CD4-positive, alpha-beta T cell (primary cell): ENCODE results near the gene C2orf76. TPM values are rescaled to one million over a fixed set of nuclear protein-coding genes. Genes with fewer than 3 reads are reported as not detected.
"Not testable (repeated sequence)": the region's sequence is repeated elsewhere in the genome, so short reads cannot be mapped to it uniquely, and the experiment has no call there.

Experiments used
- ATAC-seq: fragments of 200-7000 bp; cut with Tn5 transposase; one replicate; pipeline ENCODE4 v1.10.0; 2022; ENCODE audit warnings: mild to moderate bottlenecking; ENCODE audit not compliant: poor library complexity
- CTCF ChIA-PET: fragments of 350-600 bp; sonication (Branson Sonifier 250); formaldehyde crosslinking; loops from one replicate; lab custom pipeline; 2021; ENCODE audit warnings: antibody characterized with exemption, inconsistent platforms; lab: Charles Lee
- POLR2A ChIA-PET: fragments of 350-600 bp; sonication (Branson Sonifier 250); formaldehyde crosslinking; loops from one replicate; lab custom pipeline; 2021; ENCODE audit warnings: antibody characterized with exemption, inconsistent platforms; lab: Charles Lee
- DNase-seq, 14 experiments: peaks; one replicate each; pipeline ENCODE4 v3.0.0-alpha.2; 2013 to 2020; ENCODE audit warnings: mixed read lengths in 2 of 14
- H3K27ac ChIP-seq, 2 donors: one replicate each; pipeline versions ENCODE4 v1.5.1 to v1.7.0; 2013; ENCODE audit warnings: low read length in 2 of 2, low read depth in 1 of 2, mild to moderate bottlenecking in 1 of 2
- H3K27me3 ChIP-seq, 2 experiments: 1 replicate in 1 of 2; 2 replicates in 1 of 2; pipeline versions ENCODE4 v1.6.1 to v1.7.0; 2013; ENCODE audit warnings: low read length in 2 of 2, control low read depth in 1 of 2, mild to moderate bottlenecking in 1 of 2, moderate library complexity in 1 of 2; ENCODE audit not compliant: insufficient read depth in 2 of 2, control insufficient read depth in 1 of 2
- H3K36me3 ChIP-seq: one replicate; pipeline ENCODE4 v1.6.1; 2013; ENCODE audit warnings: low read length, control low read depth; ENCODE audit not compliant: insufficient read depth
- H3K4me1 ChIP-seq: one replicate; pipeline ENCODE4 v1.6.1; 2013; ENCODE audit warnings: low read length, control low read depth; ENCODE audit not compliant: insufficient read depth
- H3K4me3 ChIP-seq: one replicate; pipeline ENCODE4 v1.5.1; 2013; ENCODE audit warnings: mild to moderate bottlenecking, low read length, moderate library complexity
- H3K9me3 ChIP-seq, 2 experiments: 1 replicate in 1 of 2; 2 replicates in 1 of 2; pipeline versions ENCODE4 v1.6.1 to v1.7.0; 2013; ENCODE audit warnings: low read length in 2 of 2, mild to moderate bottlenecking in 2 of 2, control low read depth in 1 of 2, moderate library complexity in 1 of 2; ENCODE audit not compliant: control insufficient read depth in 1 of 2, insufficient read depth in 1 of 2
- H3K27ac Mint-ChIP-seq: one replicate; pipeline ENCODE4 v1.8.0; 2020; ENCODE audit warnings: mixed read lengths
- H3K27me3 Mint-ChIP-seq: one replicate; pipeline ENCODE4 v1.8.0; 2021; ENCODE audit warnings: mixed read lengths
- H3K36me3 Mint-ChIP-seq: one replicate; pipeline ENCODE4 v1.8.0; 2021; ENCODE audit warnings: low read depth, mixed read lengths
- H3K4me1 Mint-ChIP-seq: one replicate; pipeline ENCODE4 v1.8.0; 2021; ENCODE audit warnings: low read depth, mixed read lengths
- H3K4me3 Mint-ChIP-seq: one replicate; pipeline ENCODE4 v1.8.0; 2020; ENCODE audit warnings: mild to moderate bottlenecking, mixed read lengths
- H3K9me3 Mint-ChIP-seq: one replicate; pipeline ENCODE4 v1.8.0; 2020; ENCODE audit warnings: mixed read lengths
- intact Hi-C, 2 experiments: fragments of 100-400 bp; cut with DNase I in 1 of 2; cut with micrococcal nuclease in 1 of 2; formaldehyde crosslinking; loops; one replicate each; pipeline versions ENCODE4 v1.15.1 to v1.9.0; 2023 to 2025; cut with DNase I, micrococcal nuclease
- total RNA-seq, 174 experiments: library from RNA in 2 of 174; stranded (reverse) in 2 of 174; gene quantifications; one replicate each; pipeline ENCODE4 v1.2.3 and lab custom pipeline; 2021 to 2026
- TF ChIP-seq, protein P1 (sequence below): fragments of 200-600 bp; IDR thresholded peaks from one replicate; pipeline ENCODE4 v1.8.0; 2022; ENCODE audit warnings: antibody characterized with exemption, mild to moderate bottlenecking

C2orf76 gene
- total RNA-seq, 2 experiments from 2014 or later: 2.8 to 4.5 TPM

DNA sequence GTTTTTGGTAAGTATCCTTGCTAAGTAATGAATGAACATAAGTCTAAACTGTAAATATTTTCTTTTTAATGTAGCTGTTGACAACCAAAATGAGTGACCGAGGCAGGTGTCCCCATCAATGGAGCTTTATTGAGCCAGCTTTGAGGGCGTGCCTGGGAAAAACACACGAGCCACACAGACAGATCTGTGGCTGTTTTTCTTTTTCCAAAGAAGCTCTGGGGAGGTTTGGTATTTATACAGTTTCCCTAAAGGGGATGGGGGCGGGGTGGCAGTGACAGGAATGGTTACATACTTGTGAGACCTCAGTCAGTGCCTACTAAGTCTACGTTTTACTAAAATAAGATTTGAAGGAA, 11.3 kb upstream of the C2orf76 start:
- no peaks in the 10 kb centered on the region for H3K4me1 Mint-ChIP-seq
- no peak overlapping the region for H3K4me3 Mint-ChIP-seq
- H3K36me3 ChIP-seq: peaks cover 8% of the 10 kb centered on the region
- no peak overlapping the region for H3K27ac ChIP-seq
- DNase-seq: no peak
- TF ChIP-seq, protein P1, sequence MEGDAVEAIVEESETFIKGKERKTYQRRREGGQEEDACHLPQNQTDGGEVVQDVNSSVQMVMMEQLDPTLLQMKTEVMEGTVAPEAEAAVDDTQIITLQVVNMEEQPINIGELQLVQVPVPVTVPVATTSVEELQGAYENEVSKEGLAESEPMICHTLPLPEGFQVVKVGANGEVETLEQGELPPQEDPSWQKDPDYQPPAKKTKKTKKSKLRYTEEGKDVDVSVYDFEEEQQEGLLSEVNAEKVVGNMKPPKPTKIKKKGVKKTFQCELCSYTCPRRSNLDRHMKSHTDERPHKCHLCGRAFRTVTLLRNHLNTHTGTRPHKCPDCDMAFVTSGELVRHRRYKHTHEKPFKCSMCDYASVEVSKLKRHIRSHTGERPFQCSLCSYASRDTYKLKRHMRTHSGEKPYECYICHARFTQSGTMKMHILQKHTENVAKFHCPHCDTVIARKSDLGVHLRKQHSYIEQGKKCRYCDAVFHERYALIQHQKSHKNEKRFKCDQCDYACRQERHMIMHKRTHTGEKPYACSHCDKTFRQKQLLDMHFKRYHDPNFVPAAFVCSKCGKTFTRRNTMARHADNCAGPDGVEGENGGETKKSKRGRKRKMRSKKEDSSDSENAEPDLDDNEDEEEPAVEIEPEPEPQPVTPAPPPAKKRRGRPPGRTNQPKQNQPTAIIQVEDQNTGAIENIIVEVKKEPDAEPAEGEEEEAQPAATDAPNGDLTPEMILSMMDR: no peak
- no peak for ATAC-seq
- H3K9me3 Mint-ChIP-seq: no peaks in the 10 kb centered on the region
- intact Hi-C loops: no loop called here
- H3K9me3 ChIP-seq: peaks cover 0 to 8% of the 10 kb centered on the region in 2 experiments
- POLR2A ChIA-PET: no interaction called here
- no peaks in the 10 kb centered on the region for H3K4me1 ChIP-seq
- H3K27me3 ChIP-seq: no peaks in the 10 kb centered on the region
- H3K4me3 ChIP-seq: no peak overlapping the region
- H3K36me3 Mint-ChIP-seq: peaks cover 30% of the 10 kb centered on the region
- no peak overlapping the region for H3K27ac Mint-ChIP-seq
- no peaks in the 10 kb centered on the region for H3K27me3 Mint-ChIP-seq
- CTCF ChIA-PET: no interaction called here

DNA sequence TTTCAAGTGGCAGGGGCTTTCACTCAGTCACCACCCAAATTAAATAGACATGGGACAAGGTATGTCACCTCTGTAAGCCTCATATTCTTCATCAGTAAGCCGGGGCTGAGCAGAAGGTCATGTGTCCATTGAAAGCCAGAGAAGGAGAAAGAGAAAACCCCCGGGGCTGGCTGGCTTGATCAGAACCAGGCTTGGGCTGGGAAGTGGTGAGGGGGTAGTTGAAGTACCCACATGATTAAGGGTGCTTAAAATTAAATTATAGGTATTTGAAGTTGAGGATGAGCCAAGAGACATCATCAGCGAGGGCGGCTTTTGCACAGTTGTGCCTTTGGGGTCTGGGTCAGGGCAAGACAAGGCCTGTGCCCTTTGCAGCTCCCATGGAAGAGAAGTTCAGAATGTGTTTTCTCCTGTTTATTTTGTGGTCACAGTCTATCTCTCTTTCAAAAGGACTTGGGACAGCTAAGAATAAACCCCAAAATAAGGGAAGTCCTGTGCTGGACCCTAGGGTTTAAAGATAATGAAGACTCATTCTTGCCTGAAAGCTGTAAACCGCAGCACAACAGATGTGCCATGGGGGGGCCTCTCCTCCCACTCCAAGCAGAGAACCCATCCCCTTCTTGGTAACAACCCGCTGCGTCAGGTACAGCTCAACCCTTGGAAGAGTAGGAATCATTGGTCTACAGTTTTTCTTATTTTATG, 10.8 kb upstream of the C2orf76 start:
- Mint-ChIP-seq H3K36me3 (peaks cover 35% of the 10 kb centered on the region), H3K27me3 (no peaks in the 10 kb centered on the region), H3K9me3 (no peaks in the 10 kb centered on the region), H3K4me1 (no peaks in the 10 kb centered on the region), H3K27ac (no peak overlapping the region), H3K4me3 (no peak overlapping the region)
- CTCF ChIA-PET: no interaction called here
- TF ChIP-seq, protein P1: no peak
- intact Hi-C loops: no loop called here
- POLR2A ChIA-PET: no interaction called here
- no peak overlapping the region for H3K4me3 ChIP-seq
- H3K9me3 ChIP-seq: peaks cover 4 to 14% of the 10 kb centered on the region in 2 experiments
- DNase-seq (no peak), ATAC-seq (no peak)
- no peaks in the 10 kb centered on the region for H3K4me1 ChIP-seq
- no peak overlapping the region for H3K27ac ChIP-seq
- peaks cover 13% of the 10 kb centered on the region for H3K36me3 ChIP-seq
- no peaks in the 10 kb centered on the region for H3K27me3 ChIP-seq

DNA sequence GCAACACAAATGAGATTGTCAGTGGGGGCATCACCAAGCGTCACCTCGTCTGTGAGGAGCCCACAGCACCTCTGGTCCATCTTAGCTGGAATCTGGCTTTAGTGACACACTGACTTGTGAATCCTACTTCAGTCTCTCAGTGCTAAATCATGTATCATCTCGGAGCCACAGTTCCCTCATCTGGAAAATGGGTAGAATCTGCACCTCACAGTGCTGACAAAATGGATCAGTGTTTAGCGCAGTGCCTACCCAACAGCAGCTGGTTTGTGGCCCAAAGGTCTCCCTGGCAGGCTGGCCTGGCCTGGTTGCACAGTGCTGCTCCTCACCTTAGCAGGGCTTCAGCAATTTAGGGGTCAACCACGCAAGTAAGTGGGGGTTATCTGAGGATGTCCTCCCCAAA, 10.2 kb upstream of the C2orf76 start:
- CTCF ChIA-PET: no interaction called here
- H3K4me3 Mint-ChIP-seq: no peak overlapping the region
- intact Hi-C loops: no loop called here

DNA sequence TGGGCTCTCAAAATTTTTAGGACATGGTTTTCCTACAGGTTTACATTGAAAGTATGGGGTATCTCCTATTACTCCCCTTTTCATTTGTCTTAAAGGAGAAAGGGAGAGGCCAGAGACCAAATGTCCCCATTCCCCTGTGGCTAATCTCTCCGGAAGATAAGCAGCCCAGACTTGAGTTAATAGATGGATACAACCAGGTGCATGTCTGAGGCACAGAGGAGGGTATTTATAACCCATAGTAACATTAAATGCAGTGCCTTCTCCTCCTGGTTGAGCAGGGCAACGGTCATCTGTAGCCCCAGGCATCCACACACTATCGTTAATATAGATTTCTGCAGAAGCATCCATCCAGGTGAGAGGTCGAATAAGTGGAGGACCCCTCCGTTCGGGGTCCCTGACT, 9.8 kb upstream of the C2orf76 start:
- H3K27ac Mint-ChIP-seq, H3K27me3 Mint-ChIP-seq, H3K27me3 ChIP-seq, H3K9me3 Mint-ChIP-seq, H3K4me1 Mint-ChIP-seq, intact Hi-C loops, ATAC-seq, H3K4me3 Mint-ChIP-seq, H3K27ac ChIP-seq, H3K4me3 ChIP-seq, H3K4me1 ChIP-seq, DNase-seq, CTCF ChIA-PET, POLR2A ChIA-PET: not testable (repeated sequence)
- Histone ChIP-seq H3K9me3 (peaks cover 4 to 18% of the 10 kb centered on the region in 2 experiments), H3K36me3 (peaks cover 23% of the 10 kb centered on the region)
- peaks cover 45% of the 10 kb centered on the region for H3K36me3 Mint-ChIP-seq

More for the DNA sequence above, 10.2 kb upstream of the C2orf76 start:
- Histone ChIP-seq H3K4me1 (no peaks in the 10 kb centered on the region), H3K9me3 (peaks cover 4 to 17% of the 10 kb centered on the region in 2 experiments), H3K27ac (no peak overlapping the region), H3K36me3 (peaks cover 19% of the 10 kb centered on the region), H3K4me3 (no peak overlapping the region), H3K27me3 (no peaks in the 10 kb centered on the region)
- Mint-ChIP-seq H3K9me3 (peaks cover 3% of the 10 kb centered on the region), H3K36me3 (peaks cover 41% of the 10 kb centered on the region), H3K27ac (no peak overlapping the region), H3K4me1 (no peaks in the 10 kb centered on the region), H3K27me3 (no peaks in the 10 kb centered on the region)
- TF ChIP-seq, protein P1: no peak
- POLR2A ChIA-PET: no interaction called here
- ATAC-seq: no peak
- DNase-seq: no peak

DNA sequence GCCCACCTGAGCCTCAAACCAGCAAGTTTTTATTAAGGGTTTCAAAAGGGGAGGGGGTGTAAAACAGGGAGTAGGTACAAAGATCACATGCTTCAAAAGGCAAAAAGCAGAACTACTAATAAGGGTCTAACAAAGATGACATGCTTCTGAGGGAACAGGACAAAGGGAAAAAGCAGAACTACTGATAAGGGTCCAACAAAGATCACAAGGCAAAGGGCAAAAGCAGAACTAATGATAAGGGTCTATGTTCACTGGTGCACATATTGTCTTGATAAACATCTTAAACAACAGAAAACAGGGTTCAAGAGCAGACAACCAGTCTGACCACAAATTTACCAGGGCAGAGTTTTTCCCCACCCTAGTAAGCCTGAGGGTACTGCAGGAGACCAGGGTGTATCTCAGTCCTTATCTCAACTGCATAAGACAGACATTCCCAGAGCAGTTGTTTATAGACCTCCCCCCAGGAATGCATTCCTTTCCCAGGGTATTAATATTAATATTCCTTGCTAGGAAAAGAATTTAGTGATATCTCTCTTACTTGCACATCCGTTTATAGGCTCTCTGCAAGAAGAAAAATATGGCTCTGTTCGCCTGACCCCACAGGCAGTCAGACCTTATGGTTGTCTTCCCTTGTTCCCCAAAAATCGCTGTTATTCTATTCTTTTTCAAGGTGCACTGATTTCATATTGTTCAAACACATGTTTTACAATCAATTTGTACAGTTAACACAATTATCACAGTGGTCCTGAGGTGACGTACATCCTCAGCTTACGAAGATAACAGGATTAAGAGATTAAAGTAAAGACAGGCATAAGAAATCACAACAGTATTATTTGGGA, 7.5 kb upstream of the C2orf76 start:
- H3K4me1 ChIP-seq, H3K27ac Mint-ChIP-seq, H3K4me3 ChIP-seq, ATAC-seq, H3K27me3 ChIP-seq, H3K4me1 Mint-ChIP-seq, CTCF ChIA-PET, DNase-seq, H3K27me3 Mint-ChIP-seq, H3K9me3 Mint-ChIP-seq, POLR2A ChIA-PET, intact Hi-C loops, H3K27ac ChIP-seq, H3K4me3 Mint-ChIP-seq: not testable (repeated sequence)
- H3K36me3 ChIP-seq: peaks cover 44% of the 10 kb centered on the region
- H3K36me3 Mint-ChIP-seq: peaks cover 68% of the 10 kb centered on the region
- peaks cover 4 to 18% of the 10 kb centered on the region in 2 experiments for H3K9me3 ChIP-seq
